Measurements from ENCODE around the gene MRPL18. TPM values are rescaled to one million over a fixed set of nuclear protein-coding genes. Genes with fewer than 3 reads are reported as not detected.
A peak's percentile ranks its signal among the peaks of the same experiment; 100 is the strongest.
"Not testable (repeated sequence)": the region's sequence is repeated elsewhere in the genome, so short reads cannot be mapped to it uniquely, and the experiment has no call there.

The MRPL18 gene
- total RNA-seq, 2 donors from 2014 or later: 23.2 to 24.9 TPM

DNA sequence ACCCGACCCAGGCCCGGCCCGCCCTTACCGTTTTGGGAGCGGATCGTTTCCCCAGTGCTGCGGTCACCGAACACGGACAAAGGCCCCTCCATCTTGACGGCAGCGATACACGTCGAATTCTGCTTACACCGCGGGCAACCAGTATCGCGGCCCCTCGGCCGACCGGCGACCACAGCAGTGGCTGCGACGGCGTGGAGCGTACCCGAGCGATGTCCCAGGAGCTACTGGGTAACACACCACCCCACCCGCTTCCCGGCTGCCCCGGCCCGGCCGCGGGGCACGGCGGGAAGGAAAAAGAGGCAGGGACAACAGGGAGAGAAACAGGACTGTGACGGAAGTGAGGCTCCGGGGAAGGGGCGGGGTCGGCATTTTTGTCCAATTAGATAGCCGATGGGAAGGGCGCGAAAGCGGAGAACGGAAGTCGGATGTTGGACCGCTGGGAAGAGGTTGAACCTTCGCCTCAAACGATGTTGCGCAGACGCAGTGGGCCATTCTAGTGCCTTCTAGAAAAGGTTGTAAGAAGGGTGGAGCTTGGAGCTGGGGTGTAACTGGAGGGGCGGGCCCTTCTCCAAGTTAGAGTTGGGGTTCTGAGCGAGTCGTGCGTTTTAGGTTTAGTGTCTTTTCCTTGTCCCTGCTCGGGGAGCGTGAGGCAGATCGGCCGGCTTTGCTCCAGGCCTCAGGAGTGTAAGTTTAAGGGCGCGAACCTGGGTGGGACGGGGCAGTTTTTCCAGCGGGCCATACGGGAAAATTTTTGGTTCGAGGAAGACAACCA, 704 bp upstream of the MRPL18 start, which contains the start of gene TCP1:
TCP1 (minus strand) TSS at position 226 of the 772 bp plus-strand sequence; CDS start at position 92, 134 bp downstream.
- H3K27ac Mint-ChIP-seq: peak within 1 kb of the TSS; percentile 97
- peaks cover 2% of the 10 kb centered on the region for H3K36me3 Mint-ChIP-seq (ENCODE audit: low read depth)
- H3K9me3 ChIP-seq (ENCODE audit: control insufficient read depth, low read length, poor library complexity, severe bottlenecking): no peaks in the 10 kb centered on the region
- DNase-seq (peak; percentile 93 to 98 (median 93)), ATAC-seq (peak; percentile 86)
- H3K27me3 Mint-ChIP-seq: no peaks in the 10 kb centered on the region
- H3K4me3 Mint-ChIP-seq: peak within 1 kb of the TSS; percentile 98
- H3K4me1 Mint-ChIP-seq: peaks cover 41% of the 10 kb centered on the region

DNA sequence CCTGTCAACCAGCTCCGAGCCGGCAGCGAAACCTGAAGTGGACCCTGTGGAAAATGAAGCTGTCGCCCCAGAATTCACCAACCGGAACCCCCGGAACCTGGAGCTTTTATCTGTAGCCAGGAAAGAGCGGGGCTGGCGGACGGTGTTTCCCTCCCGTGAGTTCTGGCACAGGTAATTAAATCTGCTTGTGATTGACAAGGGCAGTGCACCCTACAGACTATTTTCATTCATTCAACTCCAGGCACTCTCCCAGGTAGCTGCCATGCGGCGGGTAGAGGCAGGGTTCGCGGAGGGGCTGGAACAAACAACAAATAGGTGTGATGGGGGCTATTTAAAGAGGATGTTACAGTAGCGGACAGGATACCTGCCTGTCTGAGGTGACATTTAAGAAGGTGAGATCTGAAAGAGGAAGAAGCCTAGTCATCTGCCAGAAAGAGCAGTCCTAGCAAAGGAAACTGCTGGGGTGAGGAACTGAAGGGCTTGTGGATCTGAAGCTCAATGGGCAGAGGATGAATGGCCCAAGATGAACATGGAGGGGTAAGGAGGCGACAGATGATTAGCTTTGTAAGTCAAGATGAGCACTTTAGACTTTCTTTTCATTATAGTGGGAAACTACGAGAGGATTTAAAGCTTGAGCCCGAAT, 810 bp downstream of the MRPL18 start:
- H3K27ac Mint-ChIP-seq: peak overlapping the region; percentile 97
- H3K36me3 Mint-ChIP-seq (ENCODE audit: low read depth): peaks cover 2% of the 10 kb centered on the region
- H3K4me3 Mint-ChIP-seq: peak overlapping the region; percentile 98
- peaks cover 44% of the 10 kb centered on the region for H3K4me1 Mint-ChIP-seq
- DNase-seq (peak in 1 of 3 donors; percentile 10), ATAC-seq (no peak)
- no peaks in the 10 kb centered on the region for H3K27me3 Mint-ChIP-seq
- H3K9me3 ChIP-seq (ENCODE audit: control insufficient read depth, low read length, poor library complexity, severe bottlenecking): no peaks in the 10 kb centered on the region

DNA sequence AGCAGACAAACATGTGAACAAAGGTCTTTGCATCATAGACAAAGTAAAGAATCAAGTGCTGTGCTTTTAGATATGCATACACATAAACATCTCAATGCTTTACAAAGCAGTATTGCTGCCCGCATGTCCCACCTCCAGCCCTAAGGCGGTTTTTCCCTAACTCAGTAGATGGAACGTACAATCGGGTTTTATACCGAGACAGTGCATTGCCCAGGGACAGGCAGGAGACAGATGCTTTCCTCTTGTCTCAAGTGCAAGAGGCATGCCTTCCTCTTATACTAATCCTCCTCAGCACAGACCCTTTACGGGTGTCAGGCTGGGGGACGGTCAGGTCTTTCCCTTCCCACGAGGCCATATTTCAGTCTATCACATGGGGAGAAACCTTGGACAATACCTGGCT, 4.7 kb downstream of the MRPL18 start:
- not testable (repeated sequence) for ATAC-seq; H3K9me3 ChIP-seq (ENCODE audit: control insufficient read depth, low read length, poor library complexity, severe bottlenecking); H3K27ac Mint-ChIP-seq; DNase-seq; H3K27me3 Mint-ChIP-seq; H3K4me3 Mint-ChIP-seq; H3K36me3 Mint-ChIP-seq (ENCODE audit: low read depth)
- H3K4me1 Mint-ChIP-seq: peaks cover 27% of the 10 kb centered on the region

DNA sequence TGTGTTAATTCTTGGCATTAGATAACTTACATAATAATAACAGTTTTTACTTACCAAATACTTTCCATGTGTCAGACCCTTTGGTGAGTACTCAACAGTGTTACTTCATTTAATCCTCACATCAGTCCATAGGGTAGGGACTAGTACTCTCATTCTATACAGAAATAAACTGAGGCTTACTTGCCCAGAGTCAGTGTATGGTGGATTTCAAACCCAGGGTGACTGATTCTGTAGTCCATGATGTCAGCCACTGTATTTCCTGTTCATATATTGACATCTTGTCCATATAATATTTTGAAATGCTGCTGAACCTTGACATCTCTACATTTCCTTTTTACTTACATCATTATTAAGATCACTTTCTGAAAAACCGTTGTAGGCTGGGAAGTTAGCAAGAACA, 7.3 kb downstream of the MRPL18 start:
- DNase-seq (no peak), ATAC-seq (no peak)
- Mint-ChIP-seq H3K27ac (no peak overlapping the region), H3K4me3 (no peak overlapping the region), H3K36me3 (ENCODE audit: low read depth) (peaks cover 4% of the 10 kb centered on the region), H3K27me3 (no peaks in the 10 kb centered on the region), H3K4me1 (peaks cover 9% of the 10 kb centered on the region)
- no peaks in the 10 kb centered on the region for H3K9me3 ChIP-seq (ENCODE audit: control insufficient read depth, low read length, poor library complexity, severe bottlenecking)

DNA sequence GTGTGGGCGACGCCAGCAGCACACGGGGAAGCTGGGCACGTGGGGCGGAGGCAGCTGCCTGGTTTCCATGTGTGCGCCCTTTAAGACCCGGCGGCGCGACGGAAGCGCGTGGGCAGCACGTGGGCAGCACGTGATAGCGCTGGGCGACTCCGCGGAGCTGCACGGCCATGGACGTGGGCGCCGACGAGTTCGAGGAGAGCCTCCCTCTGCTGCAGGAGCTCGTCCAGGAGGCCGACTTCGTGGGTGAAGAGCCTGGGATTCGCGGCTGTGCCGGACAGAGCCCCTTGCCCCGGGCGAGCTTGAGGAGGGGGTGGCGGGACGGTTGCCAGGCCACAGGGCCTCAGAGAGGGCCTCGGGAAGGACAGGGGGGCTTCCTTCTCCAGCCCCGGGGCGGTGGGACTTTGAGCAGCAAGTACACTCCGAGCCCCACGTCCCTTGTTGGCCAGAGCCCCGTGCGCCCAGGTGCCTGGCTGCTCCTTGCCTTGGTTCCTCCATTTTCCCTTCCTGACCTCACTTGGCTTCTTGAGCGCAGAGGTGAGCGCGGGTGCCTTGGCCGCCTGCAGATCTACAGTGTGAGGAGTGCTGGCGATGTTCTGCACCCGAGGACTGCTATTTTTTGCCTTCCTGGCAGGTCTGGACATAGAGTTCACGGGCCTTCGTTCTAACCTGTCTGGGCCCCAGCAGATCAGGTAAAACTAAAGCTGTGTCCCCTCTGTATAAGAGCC, 10.0 kb downstream of the MRPL18 start, which contains the start of gene PNLDC1:
PNLDC1 (plus strand) TSS at position 136 of the 725 bp plus-strand sequence; CDS start at position 168, 32 bp downstream.
- peaks cover 4% of the 10 kb centered on the region for H3K4me1 Mint-ChIP-seq
- no peaks in the 10 kb centered on the region for H3K9me3 ChIP-seq (ENCODE audit: control insufficient read depth, low read length, poor library complexity, severe bottlenecking)
- no peaks in the 10 kb centered on the region for H3K27me3 Mint-ChIP-seq
- H3K36me3 Mint-ChIP-seq (ENCODE audit: low read depth): peaks cover 4% of the 10 kb centered on the region
- no peak within 1 kb of the TSS for H3K27ac Mint-ChIP-seq
- ATAC-seq (no peak), DNase-seq (no peak)
- no peak within 1 kb of the TSS for H3K4me3 Mint-ChIP-seq

DNA sequence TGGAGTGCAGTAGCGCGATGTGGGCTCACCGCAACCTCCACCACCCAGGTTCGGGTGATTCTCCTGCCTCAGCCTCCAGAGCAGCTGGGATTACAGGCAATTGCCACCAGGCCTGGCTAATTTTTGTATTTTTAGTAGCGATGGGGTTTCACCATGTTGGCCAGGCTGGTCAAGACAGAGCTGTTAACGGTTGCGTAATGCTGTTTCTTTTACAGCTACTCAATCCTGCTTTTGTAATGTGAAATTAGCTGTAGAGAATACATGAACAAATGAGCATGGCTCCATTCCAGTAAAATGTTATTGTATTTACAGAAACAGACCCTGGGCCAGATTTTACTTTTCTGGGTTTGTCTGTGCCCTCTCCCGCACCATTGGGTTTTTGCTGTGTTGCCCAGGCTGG, 11.7 kb downstream of the MRPL18 start:
- H3K36me3 Mint-ChIP-seq (ENCODE audit: low read depth): peaks cover 4% of the 10 kb centered on the region
- no peak for DNase-seq

DNA sequence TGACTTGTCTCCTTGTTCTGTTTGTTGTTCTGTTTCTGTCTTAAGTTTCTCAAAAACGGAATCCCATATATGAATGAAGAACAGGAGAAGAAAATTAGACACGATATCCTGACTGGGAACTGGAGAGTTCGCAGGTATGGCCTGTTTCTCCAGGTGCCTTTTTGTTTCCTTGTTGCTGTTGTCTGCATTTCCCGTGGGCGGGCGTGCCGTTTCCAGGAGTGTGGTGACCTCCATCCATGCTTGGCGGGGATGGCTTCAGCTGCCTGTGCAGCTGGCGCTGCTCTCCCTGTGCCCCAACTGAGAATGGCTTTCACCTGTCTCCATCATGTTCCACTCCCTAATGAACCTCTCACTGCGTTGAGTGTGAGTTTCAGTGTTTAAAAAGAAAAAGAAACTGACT, 14.2 kb downstream of the MRPL18 start:
- no peak overlapping the region for H3K27ac Mint-ChIP-seq
- H3K27me3 Mint-ChIP-seq: no peaks in the 10 kb centered on the region
- ATAC-seq: no peak
- no peak overlapping the region for H3K4me3 Mint-ChIP-seq
- H3K4me1 Mint-ChIP-seq: no peaks in the 10 kb centered on the region
- H3K36me3 Mint-ChIP-seq (ENCODE audit: low read depth): no peaks in the 10 kb centered on the region
- H3K9me3 ChIP-seq (ENCODE audit: control insufficient read depth, low read length, poor library complexity, severe bottlenecking): no peaks in the 10 kb centered on the region
- DNase-seq: no peak

More for the DNA sequence above, 11.7 kb downstream of the MRPL18 start:
- Mint-ChIP-seq H3K4me3 (no peak overlapping the region), H3K27ac (no peak overlapping the region), H3K4me1 (peaks cover 4% of the 10 kb centered on the region), H3K27me3 (no peaks in the 10 kb centered on the region)
- no peaks in the 10 kb centered on the region for H3K9me3 ChIP-seq (ENCODE audit: control insufficient read depth, low read length, poor library complexity, severe bottlenecking)
- no peak for ATAC-seq

DNA sequence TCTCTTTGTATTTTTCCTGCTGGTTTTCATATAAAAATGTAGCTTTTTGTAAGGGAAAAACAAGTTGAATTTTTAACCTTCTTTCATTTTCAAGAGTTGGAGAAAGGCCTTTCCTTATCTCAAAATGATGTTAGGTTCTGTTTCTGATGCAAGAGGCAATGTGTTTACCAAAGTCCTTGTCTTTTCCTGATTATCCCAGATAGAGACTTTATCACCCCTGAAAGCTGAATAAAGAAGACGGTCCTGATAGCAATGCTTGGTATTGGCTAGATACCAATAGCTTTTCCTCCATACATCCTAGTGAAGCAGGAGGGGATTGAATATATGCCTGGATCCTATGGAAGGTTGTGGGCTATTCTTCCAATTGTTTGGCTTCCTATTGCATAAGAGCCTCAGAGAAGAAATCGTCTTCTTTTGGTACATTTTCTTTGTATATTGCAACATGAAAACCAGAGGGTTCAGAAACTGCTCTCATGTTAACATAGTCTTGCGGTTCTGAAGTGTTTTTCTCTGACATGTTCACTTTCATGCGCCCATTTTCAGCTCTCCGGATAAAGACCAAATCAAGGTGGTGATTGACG, 15.3 kb downstream of the MRPL18 start:
- Mint-ChIP-seq H3K27me3 (no peaks in the 10 kb centered on the region), H3K4me3 (no peak overlapping the region), H3K4me1 (no peaks in the 10 kb centered on the region), H3K27ac (no peak overlapping the region), H3K36me3 (ENCODE audit: low read depth) (no peaks in the 10 kb centered on the region)
- no peaks in the 10 kb centered on the region for H3K9me3 ChIP-seq (ENCODE audit: control insufficient read depth, low read length, poor library complexity, severe bottlenecking)
- DNase-seq: no peak
- ATAC-seq: no peak

DNA sequence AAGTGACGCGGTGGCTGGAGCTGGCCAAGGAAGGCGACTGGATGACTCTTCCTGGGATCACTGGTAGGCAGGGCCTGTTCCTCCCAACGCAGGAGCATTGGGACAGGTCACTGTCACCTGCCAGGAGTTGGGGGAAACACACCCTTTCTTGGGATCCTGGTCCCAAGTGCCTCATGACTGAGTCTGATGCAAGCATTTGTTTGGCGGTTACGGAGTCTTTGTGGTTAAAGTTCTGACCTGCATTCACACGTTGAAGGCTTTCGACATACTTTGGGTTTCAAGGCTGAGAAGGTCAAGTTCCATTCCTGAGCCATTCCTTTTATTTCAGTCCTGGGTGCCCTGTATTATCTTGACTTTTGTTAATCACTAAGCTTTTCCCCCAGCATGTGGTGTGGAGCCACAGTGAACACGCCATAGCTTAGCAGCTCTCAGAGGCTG, 15.8 kb downstream of the MRPL18 start:
- no peaks in the 10 kb centered on the region for H3K9me3 ChIP-seq (ENCODE audit: control insufficient read depth, low read length, poor library complexity, severe bottlenecking)

DNA sequence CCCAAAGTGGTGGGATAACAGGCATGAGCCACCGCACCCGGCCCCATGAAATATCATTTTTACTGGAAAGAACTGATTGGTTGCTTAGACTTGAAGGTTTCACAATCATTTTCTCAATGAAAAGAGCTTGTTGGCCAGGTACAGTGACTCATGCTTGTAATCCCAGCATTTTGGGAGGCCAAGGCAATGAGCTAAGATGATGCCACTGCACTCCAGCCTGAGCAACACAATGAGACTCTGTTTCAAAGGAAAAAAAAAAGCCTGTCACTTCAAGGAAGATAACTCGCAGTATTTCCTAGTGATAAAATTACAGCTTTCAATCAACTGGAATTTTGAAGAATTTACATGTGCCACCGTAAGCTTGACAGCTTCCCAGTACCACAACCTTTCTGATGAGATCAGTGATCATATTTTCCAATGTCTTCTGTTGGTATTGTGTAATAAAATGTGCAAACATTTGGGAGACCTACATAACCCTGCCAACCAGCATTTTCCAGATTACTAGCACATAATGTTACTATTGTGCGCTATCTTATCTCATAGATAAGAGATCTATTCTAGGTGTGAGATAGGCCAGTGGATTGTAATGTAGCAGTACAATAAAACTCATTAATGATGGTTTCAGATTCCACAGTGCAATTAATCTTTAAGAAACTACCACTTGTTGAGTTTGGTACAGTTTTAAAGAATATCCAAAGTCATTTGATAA, 17.0 kb downstream of the MRPL18 start:
- H3K27me3 Mint-ChIP-seq: no peaks in the 10 kb centered on the region
- ATAC-seq (no peak), DNase-seq (no peak)
- H3K27ac Mint-ChIP-seq: no peak overlapping the region
- H3K4me3 Mint-ChIP-seq: no peak overlapping the region
- peaks cover 4% of the 10 kb centered on the region for H3K36me3 Mint-ChIP-seq (ENCODE audit: low read depth)
- H3K9me3 ChIP-seq (ENCODE audit: control insufficient read depth, low read length, poor library complexity, severe bottlenecking): no peaks in the 10 kb centered on the region
- H3K4me1 Mint-ChIP-seq: peaks cover 4% of the 10 kb centered on the region

More for the DNA sequence above, 15.8 kb downstream of the MRPL18 start:
- Mint-ChIP-seq H3K36me3 (ENCODE audit: low read depth) (peaks cover 2% of the 10 kb centered on the region), H3K4me1 (peaks cover 4% of the 10 kb centered on the region), H3K27me3 (no peaks in the 10 kb centered on the region), H3K4me3 (no peak overlapping the region), H3K27ac (no peak overlapping the region)
- ATAC-seq: no peak
- DNase-seq: no peak

DNA sequence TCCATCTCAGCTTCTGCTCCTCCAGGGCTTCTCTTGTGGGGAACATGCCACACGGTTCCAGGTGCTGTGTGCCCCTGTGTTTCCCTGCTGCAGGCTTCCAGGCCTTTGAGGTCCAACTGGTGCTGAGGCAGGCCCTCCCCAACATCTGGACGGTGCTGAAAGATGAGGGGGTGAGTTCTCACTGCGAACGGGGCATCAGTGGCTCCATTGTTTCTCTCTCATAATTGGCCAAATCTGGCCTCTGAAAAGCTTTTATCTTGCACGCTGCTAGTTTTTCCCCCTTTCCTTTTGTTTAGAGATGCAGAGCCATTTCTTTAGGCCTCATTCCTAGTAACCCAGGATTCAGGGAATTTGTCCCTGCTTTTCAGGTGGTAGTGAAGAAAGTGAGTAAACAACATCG, 18.4 kb downstream of the MRPL18 start:
- no peak overlapping the region for H3K27ac Mint-ChIP-seq
- no peak overlapping the region for H3K4me3 Mint-ChIP-seq
- H3K36me3 Mint-ChIP-seq (ENCODE audit: low read depth): peaks cover 4% of the 10 kb centered on the region
- DNase-seq (no peak), ATAC-seq (no peak)
- peaks cover 4% of the 10 kb centered on the region for H3K4me1 Mint-ChIP-seq
- H3K27me3 Mint-ChIP-seq: no peaks in the 10 kb centered on the region
- no peaks in the 10 kb centered on the region for H3K9me3 ChIP-seq (ENCODE audit: control insufficient read depth, low read length, poor library complexity, severe bottlenecking)

DNA sequence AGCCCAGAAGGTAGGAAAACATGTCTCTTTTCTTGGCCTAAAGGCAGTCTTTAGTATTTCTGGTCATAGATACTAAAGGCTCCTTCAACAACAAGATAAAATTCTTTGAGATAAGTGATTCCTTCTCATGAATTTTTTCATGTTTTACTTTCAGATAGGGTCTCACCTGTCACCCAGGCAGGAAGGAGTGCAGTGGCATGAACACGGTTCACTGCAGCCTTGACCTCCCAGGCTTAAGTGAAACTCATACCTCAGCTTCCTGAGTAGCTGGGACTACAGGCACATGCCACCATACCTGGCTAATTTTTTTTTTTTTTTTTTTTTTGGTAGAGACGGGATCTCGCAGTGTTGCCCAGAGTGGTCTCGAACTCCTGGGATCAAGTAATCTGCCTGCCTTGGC, 18.9 kb downstream of the MRPL18 start:
- no peak for DNase-seq

More for the DNA sequence above, 18.9 kb downstream of the MRPL18 start:
- H3K27ac Mint-ChIP-seq: no peak overlapping the region
- H3K27me3 Mint-ChIP-seq: no peaks in the 10 kb centered on the region
- H3K9me3 ChIP-seq (ENCODE audit: control insufficient read depth, low read length, poor library complexity, severe bottlenecking): no peaks in the 10 kb centered on the region
- no peak for ATAC-seq
- peaks cover 8% of the 10 kb centered on the region for H3K36me3 Mint-ChIP-seq (ENCODE audit: low read depth)
- H3K4me3 Mint-ChIP-seq: no peak overlapping the region
- peaks cover 4% of the 10 kb centered on the region for H3K4me1 Mint-ChIP-seq

Measured in T-helper 17 cell (primary cell).